HUES6 (cell line): ENCODE data around the gene BSN.

Source experiments
- H3K27ac ChIP-seq: 2 replicates; pipeline ENCODE4 v1.7.0; 2013; ENCODE audit warnings: low read depth, mild to moderate bottlenecking, low read length, inconsistent platforms
- H3K27me3 ChIP-seq: 2 replicates; pipeline ENCODE4 v1.6.1; 2013; ENCODE audit warnings: low read length; ENCODE audit not compliant: control insufficient read depth, insufficient read depth
- H3K36me3 ChIP-seq: 2 replicates; pipeline ENCODE4 v1.6.1; 2013; ENCODE audit warnings: low read length; ENCODE audit not compliant: control insufficient read depth, insufficient read depth
- H3K4me1 ChIP-seq: 2 replicates; pipeline ENCODE4 v1.6.1; 2013; ENCODE audit warnings: low read length; ENCODE audit not compliant: control insufficient read depth, insufficient read depth
- H3K4me3 ChIP-seq: 2 replicates; pipeline ENCODE4 v1.5.1; 2013; ENCODE audit warnings: low read depth, low read length
- H3K9ac ChIP-seq: one replicate; pipeline ENCODE4 v1.6.1; 2013; ENCODE audit warnings: mild to moderate bottlenecking, low read length
- H3K9me3 ChIP-seq: 2 replicates; pipeline ENCODE4 v1.6.1; 2013; ENCODE audit warnings: low read depth, low read length; ENCODE audit not compliant: control insufficient read depth, insufficient read depth

The BSN gene

DNA sequence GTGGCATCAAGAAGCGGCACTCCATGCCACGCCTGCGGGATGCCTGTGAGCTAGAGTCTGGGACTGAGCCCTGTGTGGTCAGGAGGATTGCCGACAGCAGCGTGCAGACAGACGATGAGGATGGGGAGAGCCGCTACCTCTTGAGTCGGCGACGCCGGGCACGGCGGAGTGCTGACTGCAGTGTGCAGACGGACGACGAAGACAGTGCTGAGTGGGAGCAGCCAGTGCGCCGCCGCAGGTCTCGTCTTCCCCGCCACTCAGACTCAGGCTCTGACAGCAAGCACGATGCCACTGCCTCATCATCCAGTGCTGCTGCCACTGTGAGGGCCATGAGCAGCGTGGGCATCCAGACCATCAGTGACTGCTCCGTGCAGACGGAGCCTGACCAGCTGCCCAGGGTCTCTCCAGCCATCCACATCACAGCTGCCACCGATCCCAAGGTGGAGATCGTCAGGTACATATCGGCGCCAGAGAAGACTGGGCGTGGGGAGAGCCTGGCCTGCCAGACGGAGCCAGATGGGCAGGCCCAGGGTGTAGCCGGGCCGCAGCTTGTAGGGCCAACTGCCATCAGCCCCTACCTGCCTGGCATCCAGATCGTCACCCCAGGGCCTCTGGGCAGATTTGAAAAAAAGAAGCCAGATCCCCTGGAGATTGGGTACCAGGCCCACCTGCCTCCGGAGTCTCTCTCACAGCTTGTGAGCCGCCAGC is 103.1 kb downstream of the BSN start:
- Histone ChIP-seq H3K4me3 (no peak overlapping the region), H3K27me3 (no peaks in the 10 kb centered on the region), H3K36me3 (no peaks in the 10 kb centered on the region), H3K9me3 (no peaks in the 10 kb centered on the region), H3K4me1 (no peaks in the 10 kb centered on the region), H3K9ac (no peak overlapping the region), H3K27ac (no peak overlapping the region)

DNA sequence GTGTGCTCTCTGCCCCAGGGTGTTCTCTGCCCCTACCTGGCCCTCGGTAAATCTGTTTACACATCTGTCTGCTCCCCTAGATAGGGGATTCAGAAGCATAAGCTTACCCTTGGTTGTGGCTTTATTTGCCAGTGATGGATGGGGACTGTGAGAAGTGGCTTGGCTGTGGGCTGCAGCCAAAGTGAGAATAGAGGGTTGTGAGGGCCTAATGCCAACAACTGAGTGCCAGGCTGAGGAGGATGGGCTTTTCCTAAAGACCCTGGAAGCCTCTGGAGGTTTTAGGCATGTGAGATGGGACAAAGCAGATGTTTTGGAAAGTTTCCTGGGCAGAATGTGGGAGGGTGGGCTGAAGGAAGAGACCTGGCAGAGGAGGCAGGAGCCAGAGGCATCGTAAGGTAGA is 104.4 kb downstream of the BSN start:
- no peaks in the 10 kb centered on the region for H3K27me3 ChIP-seq
- H3K9me3 ChIP-seq = no peaks in the 10 kb centered on the region
- no peak overlapping the region for H3K9ac ChIP-seq
- no peaks in the 10 kb centered on the region for H3K36me3 ChIP-seq
- H3K4me1 ChIP-seq = no peaks in the 10 kb centered on the region
- no peak overlapping the region for H3K27ac ChIP-seq
- H3K4me3 ChIP-seq = no peak overlapping the region

DNA sequence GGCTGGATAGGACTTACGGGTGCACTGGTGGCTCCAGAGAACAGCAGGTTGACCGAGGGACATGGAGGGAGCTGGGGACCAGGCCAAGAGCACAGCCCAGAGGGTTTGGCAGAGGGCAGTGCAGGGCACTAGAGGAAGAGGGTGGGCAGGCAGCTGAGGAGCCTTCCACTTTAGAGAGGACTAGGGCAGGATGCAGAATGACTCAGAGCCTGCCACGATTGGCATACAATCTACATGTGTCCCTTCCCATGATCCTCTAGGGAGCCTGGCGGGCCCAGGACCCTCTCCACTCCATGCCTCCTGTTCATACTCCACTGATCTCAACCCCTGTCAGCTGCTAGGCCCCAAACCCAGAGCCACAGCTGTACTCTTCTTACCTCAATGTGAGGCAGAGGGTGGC is 105.5 kb downstream of the BSN start:
- no peaks in the 10 kb centered on the region for H3K27me3 ChIP-seq
- H3K9ac ChIP-seq = no peak overlapping the region
- H3K36me3 ChIP-seq = no peaks in the 10 kb centered on the region
- no peaks in the 10 kb centered on the region for H3K9me3 ChIP-seq
- no peak overlapping the region for H3K4me3 ChIP-seq
- H3K4me1 ChIP-seq = no peaks in the 10 kb centered on the region
- no peak overlapping the region for H3K27ac ChIP-seq

DNA sequence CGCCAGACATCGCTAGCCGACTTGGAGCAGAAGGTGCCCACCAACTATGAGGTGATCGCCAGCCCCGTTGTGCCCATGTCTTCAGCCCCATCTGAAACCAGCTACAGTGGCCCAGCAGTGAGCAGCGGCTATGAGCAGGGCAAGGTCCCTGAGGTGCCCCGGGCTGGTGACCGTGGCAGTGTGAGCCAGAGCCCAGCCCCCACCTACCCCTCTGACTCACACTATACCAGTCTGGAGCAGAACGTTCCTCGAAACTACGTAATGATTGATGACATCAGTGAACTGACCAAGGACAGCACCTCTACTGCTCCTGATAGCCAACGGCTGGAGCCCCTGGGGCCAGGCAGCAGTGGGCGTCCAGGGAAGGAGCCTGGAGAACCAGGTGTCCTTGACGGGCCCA is 107.0 kb downstream of the BSN start:
- Histone ChIP-seq H3K4me1 (no peaks in the 10 kb centered on the region), H3K9ac (no peak overlapping the region), H3K36me3 (no peaks in the 10 kb centered on the region), H3K4me3 (no peak overlapping the region), H3K9me3 (no peaks in the 10 kb centered on the region), H3K27me3 (no peaks in the 10 kb centered on the region), H3K27ac (no peak overlapping the region)

DNA sequence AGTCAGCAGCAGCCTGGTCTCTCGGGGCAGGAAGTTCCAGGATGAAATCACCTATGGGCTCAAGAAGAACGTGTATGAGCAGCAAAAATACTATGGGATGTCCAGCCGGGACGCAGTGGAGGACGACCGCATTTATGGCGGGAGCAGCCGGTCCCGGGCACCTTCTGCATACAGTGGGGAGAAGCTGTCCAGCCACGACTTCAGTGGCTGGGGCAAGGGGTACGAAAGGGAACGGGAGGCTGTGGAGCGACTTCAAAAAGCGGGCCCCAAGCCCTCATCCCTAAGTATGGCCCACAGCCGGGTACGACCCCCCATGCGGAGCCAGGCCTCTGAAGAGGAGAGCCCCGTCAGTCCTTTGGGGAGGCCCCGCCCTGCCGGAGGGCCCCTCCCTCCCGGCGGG is 107.7 kb downstream of the BSN start:
- Histone ChIP-seq H3K36me3 (no peaks in the 10 kb centered on the region), H3K27ac (no peak overlapping the region), H3K9me3 (no peaks in the 10 kb centered on the region), H3K4me3 (no peak overlapping the region), H3K27me3 (no peaks in the 10 kb centered on the region), H3K4me1 (peaks cover 3% of the 10 kb centered on the region), H3K9ac (no peak overlapping the region)

DNA sequence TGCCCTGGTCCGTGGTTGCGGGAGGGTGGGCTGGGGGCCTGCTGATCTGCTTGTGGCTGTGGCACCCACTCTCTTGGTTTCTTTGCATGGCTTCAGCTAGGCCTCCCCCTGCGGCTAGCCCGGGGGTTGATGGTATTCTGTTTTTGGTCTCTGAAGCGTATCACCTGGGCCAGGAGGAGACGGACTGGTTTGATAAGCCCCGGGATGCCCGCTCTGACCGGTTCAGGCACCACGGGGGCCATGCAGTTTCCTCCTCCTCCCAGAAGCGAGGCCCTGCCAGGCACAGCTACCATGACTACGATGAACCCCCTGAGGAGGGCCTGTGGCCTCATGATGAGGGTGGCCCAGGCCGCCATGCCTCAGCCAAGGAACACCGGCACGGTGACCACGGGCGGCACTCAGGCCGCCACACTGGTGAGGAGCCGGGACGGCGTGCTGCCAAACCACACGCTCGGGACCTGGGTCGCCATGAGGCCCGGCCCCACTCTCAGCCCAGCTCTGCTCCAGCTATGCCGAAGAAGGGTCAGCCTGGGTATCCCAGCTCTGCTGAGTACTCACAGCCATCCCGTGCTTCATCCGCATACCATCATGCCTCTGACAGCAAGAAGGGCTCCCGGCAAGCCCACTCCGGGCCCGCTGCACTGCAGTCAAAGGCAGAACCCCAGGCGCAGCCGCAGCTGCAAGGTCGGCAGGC is 108.6 kb downstream of the BSN start:
- H3K36me3 ChIP-seq = no peaks in the 10 kb centered on the region
- no peak overlapping the region for H3K9ac ChIP-seq
- H3K9me3 ChIP-seq = no peaks in the 10 kb centered on the region
- H3K4me1 ChIP-seq = peaks cover 3% of the 10 kb centered on the region
- no peak overlapping the region for H3K27ac ChIP-seq
- H3K4me3 ChIP-seq = no peak overlapping the region
- no peaks in the 10 kb centered on the region for H3K27me3 ChIP-seq

DNA sequence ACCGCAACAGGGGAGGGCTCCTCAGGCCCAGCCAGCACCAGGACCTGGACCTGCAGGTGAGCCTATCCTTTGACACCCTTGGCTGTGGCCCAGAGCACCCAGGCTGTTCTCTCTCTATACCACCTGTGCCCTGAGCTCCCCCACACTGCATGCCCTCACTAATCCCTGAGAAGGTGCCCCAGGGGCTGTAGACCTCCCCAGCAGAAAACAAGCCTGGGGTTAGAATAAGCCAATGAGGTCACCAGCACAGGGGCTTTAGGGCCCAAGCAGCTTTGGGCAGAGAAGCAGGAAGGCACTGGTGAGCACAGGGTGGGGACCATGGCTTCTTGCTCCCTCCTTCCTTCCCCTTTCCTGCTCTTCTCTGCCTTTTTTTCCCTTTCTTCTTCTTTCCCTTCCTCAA is 109.6 kb downstream of the BSN start:
- no peaks in the 10 kb centered on the region for H3K9me3 ChIP-seq
- no peak overlapping the region for H3K4me3 ChIP-seq
- H3K27ac ChIP-seq = no peak overlapping the region
- H3K36me3 ChIP-seq = no peaks in the 10 kb centered on the region
- peaks cover 6% of the 10 kb centered on the region for H3K4me1 ChIP-seq
- H3K9ac ChIP-seq = no peak overlapping the region
- no peaks in the 10 kb centered on the region for H3K27me3 ChIP-seq

DNA sequence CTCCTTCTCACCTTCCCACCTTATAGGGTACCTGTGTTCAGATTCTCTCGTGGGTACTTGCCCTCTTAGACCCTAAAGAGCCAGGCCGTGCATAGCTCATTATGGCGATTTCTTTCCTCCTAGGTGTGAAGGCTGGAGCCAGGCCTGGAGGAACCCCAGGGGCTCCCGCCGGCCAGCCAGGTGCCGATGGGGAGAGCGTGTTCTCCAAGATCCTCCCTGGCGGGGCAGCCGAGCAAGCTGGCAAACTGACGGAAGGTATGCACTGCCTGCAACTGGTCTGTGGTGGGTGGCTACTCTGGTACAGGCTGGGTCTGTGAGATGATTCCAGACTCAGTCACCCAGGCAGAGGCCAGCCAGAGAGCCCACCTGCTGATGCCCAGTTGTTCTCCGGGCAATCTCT is 110.0 kb downstream of the BSN start:
- Histone ChIP-seq H3K9ac (no peak overlapping the region), H3K4me3 (no peak overlapping the region)

DNA sequence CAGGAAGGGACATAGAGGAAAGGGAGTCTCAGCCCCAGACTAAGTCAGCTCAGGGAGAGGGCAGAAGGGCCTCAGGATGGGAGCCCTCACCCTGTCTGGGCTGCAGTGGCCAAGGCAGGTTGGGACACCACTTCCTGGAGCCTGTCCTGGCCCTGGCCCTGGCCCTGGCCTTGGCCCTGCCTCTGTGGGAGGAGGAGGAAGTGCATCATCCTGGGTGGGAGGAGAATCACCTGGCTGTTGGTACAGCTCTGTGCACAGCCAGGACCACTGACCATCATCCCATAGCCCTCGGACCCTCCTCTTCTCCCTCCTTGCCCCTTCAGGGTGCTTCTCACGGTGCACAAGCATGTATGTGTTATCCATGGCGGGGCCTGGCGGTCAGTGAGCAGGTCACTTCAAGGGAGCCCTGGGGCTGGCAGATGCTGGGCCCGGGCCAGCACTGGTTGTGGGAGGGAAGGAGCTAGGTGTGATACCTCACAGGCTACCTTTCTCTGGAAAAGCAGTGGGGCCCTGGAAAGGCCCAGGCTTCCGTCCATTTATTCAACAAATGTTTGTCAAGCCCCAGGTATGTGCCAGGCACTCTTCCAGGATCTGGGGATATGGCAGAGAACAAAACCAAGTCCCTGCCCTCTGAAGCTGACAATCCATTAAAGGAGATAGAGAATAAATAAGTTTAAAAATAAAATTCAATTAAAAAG is 111.7 kb downstream of the BSN start:
- no peaks in the 10 kb centered on the region for H3K36me3 ChIP-seq
- H3K27ac ChIP-seq = no peak overlapping the region
- no peaks in the 10 kb centered on the region for H3K9me3 ChIP-seq
- H3K27me3 ChIP-seq = no peaks in the 10 kb centered on the region
- no peak overlapping the region for H3K4me3 ChIP-seq
- no peak overlapping the region for H3K9ac ChIP-seq
- peaks cover 6% of the 10 kb centered on the region for H3K4me1 ChIP-seq

More for the DNA sequence above, 110.0 kb downstream of the BSN start:
- peaks cover 6% of the 10 kb centered on the region for H3K4me1 ChIP-seq
- no peaks in the 10 kb centered on the region for H3K27me3 ChIP-seq
- H3K9me3 ChIP-seq = no peaks in the 10 kb centered on the region
- H3K27ac ChIP-seq = no peak overlapping the region
- no peaks in the 10 kb centered on the region for H3K36me3 ChIP-seq

DNA sequence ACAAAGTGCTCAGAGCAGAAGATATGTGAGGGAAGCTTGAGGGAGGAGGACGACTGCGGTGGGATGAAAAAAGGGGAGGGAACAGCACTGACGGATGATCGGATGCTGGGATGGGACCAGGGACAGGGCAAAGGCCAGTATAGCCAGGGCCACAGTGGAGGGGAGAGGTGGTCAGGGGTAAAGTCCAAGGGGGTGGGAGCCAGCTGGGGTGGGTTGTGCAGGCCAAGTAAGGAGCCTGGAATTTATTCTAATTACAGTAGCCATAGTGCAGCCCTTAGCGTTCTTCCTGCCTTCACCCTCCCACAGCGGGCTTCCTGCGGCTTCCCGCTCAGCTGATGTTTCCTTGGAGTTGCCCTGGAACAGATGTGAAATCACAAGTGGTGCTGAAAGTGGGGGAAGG is 112.3 kb downstream of the BSN start:
- Histone ChIP-seq H3K9me3 (no peaks in the 10 kb centered on the region), H3K27ac (no peak overlapping the region), H3K27me3 (no peaks in the 10 kb centered on the region), H3K4me1 (peaks cover 10% of the 10 kb centered on the region), H3K36me3 (no peaks in the 10 kb centered on the region), H3K4me3 (no peak overlapping the region), H3K9ac (no peak overlapping the region)

DNA sequence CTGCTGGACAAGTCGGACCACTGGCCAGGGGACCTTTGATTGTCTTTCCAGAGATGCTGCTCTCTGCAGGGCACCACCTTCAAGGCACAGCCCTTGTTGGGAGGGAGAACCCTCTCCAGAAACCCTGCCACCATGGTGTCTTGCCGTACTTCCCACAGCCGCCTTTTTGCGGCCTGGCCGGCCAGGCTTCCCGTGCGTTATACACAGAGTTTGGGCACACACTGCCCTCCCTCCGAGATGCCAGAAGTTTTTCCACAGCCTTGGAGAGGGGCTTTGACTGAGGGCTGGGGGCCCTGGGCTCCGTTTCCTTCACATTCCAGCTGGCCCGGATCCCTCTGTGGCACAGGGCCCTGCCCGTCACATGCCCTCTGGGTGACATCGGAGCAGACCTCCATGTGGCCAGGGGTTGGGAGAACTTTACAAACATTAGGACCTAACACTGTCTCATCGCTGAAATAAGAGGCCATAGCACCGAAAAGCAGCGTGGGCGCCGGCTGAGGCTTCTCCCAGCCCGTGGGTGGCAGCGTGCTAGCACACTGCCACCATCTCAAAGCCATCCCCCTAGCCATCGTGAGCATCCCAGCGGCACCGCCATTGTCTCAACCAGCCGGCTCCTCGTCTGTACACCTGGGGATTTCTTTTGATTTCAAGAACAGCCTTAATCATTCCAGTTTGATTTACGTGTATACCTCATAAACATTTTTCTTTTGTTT is 113.6 kb downstream of the BSN start:
- Histone ChIP-seq H3K27ac (no peak overlapping the region), H3K27me3 (no peaks in the 10 kb centered on the region), H3K36me3 (no peaks in the 10 kb centered on the region), H3K4me1 (peaks cover 10% of the 10 kb centered on the region), H3K9me3 (no peaks in the 10 kb centered on the region), H3K4me3 (no peak overlapping the region), H3K9ac (no peak overlapping the region)
